Measurements from ENCODE around the gene MAPRE3.
"Not testable (repeated sequence)": the region's sequence is repeated elsewhere in the genome, so short reads cannot be mapped to it uniquely, and the experiment has no call there.

MAPRE3 gene

GRCh38 chr2:26970244-26970927 lies at the start of gene MAPRE3:
Gene MAPRE3, plus strand, starts transcription at chr2:26970637. Its CDS starts 51,582 bp downstream, at chr2:27022219.
- peak; percentile 69 to 80 for DNase-seq (ENCODE audit: extremely low read depth in 1 of 2, low read depth in 1 of 2)

GRCh38 chr2:26921323-26921722 lies 49.1 kb upstream of the MAPRE3 start:
- no peak for DNase-seq (ENCODE audit: extremely low read depth in 1 of 2, low read depth in 1 of 2)

GRCh38 chr2:26922405-26923188 lies 47.8 kb upstream of the MAPRE3 start:
- DNase-seq (ENCODE audit: extremely low read depth in 1 of 2, low read depth in 1 of 2) = peak in 1 of 2 donors; percentile 2

GRCh38 chr2:26923189-26923466 lies 47.3 kb upstream of the MAPRE3 start:
- not testable (repeated sequence) for DNase-seq (ENCODE audit: extremely low read depth in 1 of 2, low read depth in 1 of 2)

- DNase-seq (ENCODE audit: extremely low read depth in 1 of 2, low read depth in 1 of 2) = no peak
These were observed 45.7 kb upstream of the MAPRE3 start for GRCh38 chr2:26924731-26925099.

- DNase-seq (ENCODE audit: extremely low read depth in 1 of 2, low read depth in 1 of 2) = no peak
These were observed 45.2 kb upstream of the MAPRE3 start for GRCh38 chr2:26925100-26925791.

GRCh38 chr2:26927221-26927620 lies 43.2 kb upstream of the MAPRE3 start:
- no peak for DNase-seq (ENCODE audit: extremely low read depth in 1 of 2, low read depth in 1 of 2)

- DNase-seq (ENCODE audit: extremely low read depth in 1 of 2, low read depth in 1 of 2) = no peak
These were observed 37.5 kb upstream of the MAPRE3 start for GRCh38 chr2:26932974-26933373.

- no peak for DNase-seq (ENCODE audit: extremely low read depth in 1 of 2, low read depth in 1 of 2)
These were observed 36.8 kb upstream of the MAPRE3 start for GRCh38 chr2:26933431-26934334.

- DNase-seq (ENCODE audit: extremely low read depth in 1 of 2, low read depth in 1 of 2) = no peak
These were observed 36.1 kb upstream of the MAPRE3 start for GRCh38 chr2:26934335-26934724.

GRCh38 chr2:26934985-26935384 lies 35.5 kb upstream of the MAPRE3 start:
- DNase-seq (ENCODE audit: extremely low read depth in 1 of 2, low read depth in 1 of 2) = no peak

- no peak for DNase-seq (ENCODE audit: extremely low read depth in 1 of 2, low read depth in 1 of 2)
These were observed 33.6 kb upstream of the MAPRE3 start for GRCh38 chr2:26936855-26937254.

GRCh38 chr2:26938399-26939118 lies 31.9 kb upstream of the MAPRE3 start:
- DNase-seq (ENCODE audit: extremely low read depth in 1 of 2, low read depth in 1 of 2) = no peak

- no peak for DNase-seq (ENCODE audit: extremely low read depth in 1 of 2, low read depth in 1 of 2)
These were observed 30.4 kb upstream of the MAPRE3 start for GRCh38 chr2:26940001-26940400.

- DNase-seq (ENCODE audit: extremely low read depth in 1 of 2, low read depth in 1 of 2) = no peak
These were observed 29.0 kb upstream of the MAPRE3 start for GRCh38 chr2:26941486-26941885.

GRCh38 chr2:26942543-26943295 lies 27.7 kb upstream of the MAPRE3 start:
- DNase-seq (ENCODE audit: extremely low read depth in 1 of 2, low read depth in 1 of 2) = peak in 1 of 2 donors; percentile 37

- no peak for DNase-seq (ENCODE audit: extremely low read depth in 1 of 2, low read depth in 1 of 2)
These were observed 24.3 kb upstream of the MAPRE3 start for GRCh38 chr2:26945991-26946750.

GRCh38 chr2:26946841-26947784 lies 23.3 kb upstream of the MAPRE3 start:
- DNase-seq (ENCODE audit: extremely low read depth in 1 of 2, low read depth in 1 of 2) = no peak

Data from activated CD8-positive, alpha-beta memory T cell treated with anti-CD3 and anti-CD28 coated beads for 1 hour (primary cell).